HL-60 (cell line): ENCODE data around the gene AIG1.

ENCODE experiments used
- CTCF ChIP-seq: IDR thresholded peaks from one replicate; pipeline ENCODE4 v1.5.1; 2011; ENCODE audit warnings: low read length, control low read depth, inconsistent platforms; ENCODE audit not compliant: insufficient read depth
- GABPA ChIP-seq: IDR thresholded peaks from 2 replicates; pipeline ENCODE4 v1.6.1; 2012; ENCODE audit warnings: low read depth
- POLR2AphosphoS5 ChIP-seq: IDR thresholded peaks from 2 replicates; pipeline ENCODE4 v1.6.1; 2012; ENCODE audit warnings: low read depth
- SPI1 ChIP-seq: IDR thresholded peaks from 2 replicates; pipeline ENCODE4 v1.6.1; 2012; ENCODE audit warnings: low read depth, mild to moderate bottlenecking, borderline replicate concordance

- TF ChIP-seq CTCF (no peak), POLR2AphosphoS5 (no peak), SPI1 (no peak), GABPA (no peak)
Measured at GRCh38 chr6:143050509-143050908, 10.2 kb upstream of the AIG1 start.
